Measurements from ENCODE around the gene DCD. TPM values are rescaled to one million over a fixed set of nuclear protein-coding genes. Genes with fewer than 3 reads are reported as not detected.

The DCD gene
- total RNA-seq, 2 experiments from 2014 or later = not detected

- intact Hi-C loops (cut with micrococcal nuclease) = no loop called here
- Mint-ChIP-seq H3K4me1 (ENCODE audit: low read depth) (no peaks in the 10 kb centered on the region), H3K36me3 (peaks cover under 1% of the 10 kb centered on the region), H3K27me3 (peaks cover 32% of the 10 kb centered on the region), H3K4me3 (no peak overlapping the region), H3K9me3 (peaks cover 10% of the 10 kb centered on the region), H3K27ac (no peak overlapping the region)
- no peak for DNase-seq
- ChIA-PET POLR2A (no interaction called here), CTCF (interaction anchor here (0.7 kb wide), 1 partner anchor 376 kb away, joined by 3 read pairs; no protein-coding TSS in a partner anchor)
These were observed 25.5 kb downstream of the DCD start for GRCh38 chr12:54622463-54623183.

- H3K4me3 Mint-ChIP-seq = no peak overlapping the region
- intact Hi-C loops (cut with micrococcal nuclease) = no loop called here
- no peaks in the 10 kb centered on the region for H3K4me1 Mint-ChIP-seq (ENCODE audit: low read depth)
- H3K9me3 Mint-ChIP-seq = no peaks in the 10 kb centered on the region
- ChIA-PET CTCF (no interaction called here), POLR2A (no interaction called here)
- no peak overlapping the region for H3K27ac Mint-ChIP-seq
- DNase-seq = no peak
- H3K27me3 Mint-ChIP-seq = peaks cover 36% of the 10 kb centered on the region
- no peaks in the 10 kb centered on the region for H3K36me3 Mint-ChIP-seq
These were observed 31.1 kb downstream of the DCD start for GRCh38 chr12:54616933-54617680.

- ChIA-PET CTCF (interaction anchor here (2.0 kb wide), 1 partner anchor 16 kb away, joined by 4 read pairs; no protein-coding TSS in a partner anchor), POLR2A (no interaction called here)
- DNase-seq = no peak
- intact Hi-C loops (cut with micrococcal nuclease) = no loop called here
- H3K9me3 Mint-ChIP-seq = no peaks in the 10 kb centered on the region
- H3K27me3 Mint-ChIP-seq = peaks cover 36% of the 10 kb centered on the region
- no peaks in the 10 kb centered on the region for H3K36me3 Mint-ChIP-seq
- H3K4me1 Mint-ChIP-seq (ENCODE audit: low read depth) = no peaks in the 10 kb centered on the region
- H3K27ac Mint-ChIP-seq = no peak overlapping the region
- no peak overlapping the region for H3K4me3 Mint-ChIP-seq
These were observed 35.9 kb downstream of the DCD start for GRCh38 chr12:54612225-54612750.

- Mint-ChIP-seq H3K36me3 (no peaks in the 10 kb centered on the region), H3K4me3 (no peak overlapping the region), H3K9me3 (no peaks in the 10 kb centered on the region), H3K27ac (no peak overlapping the region), H3K4me1 (ENCODE audit: low read depth) (no peaks in the 10 kb centered on the region), H3K27me3 (peaks cover 32% of the 10 kb centered on the region)
- intact Hi-C loops (cut with micrococcal nuclease) = no loop called here
- ChIA-PET POLR2A (no interaction called here), CTCF (no interaction called here)
- no peak for DNase-seq
These were observed 36.4 kb downstream of the DCD start for GRCh38 chr12:54611715-54612149.

- intact Hi-C loops (cut with micrococcal nuclease) = loop anchor here (10.0 kb wide), 1 partner anchor 466 kb away; no protein-coding TSS in a partner anchor
- no peak for DNase-seq
- Mint-ChIP-seq H3K9me3 (no peaks in the 10 kb centered on the region), H3K4me1 (ENCODE audit: low read depth) (no peaks in the 10 kb centered on the region), H3K36me3 (no peaks in the 10 kb centered on the region), H3K27me3 (peaks cover 9% of the 10 kb centered on the region), H3K27ac (no peak overlapping the region), H3K4me3 (no peak overlapping the region)
- CTCF ChIA-PET = interaction anchor here (1.5 kb wide), 1 partner anchor 30 kb away, joined by 4 read pairs; no protein-coding TSS in a partner anchor
- POLR2A ChIA-PET = no interaction called here
These were observed 39.4 kb downstream of the DCD start for GRCh38 chr12:54608769-54609168.

- DNase-seq = no peak
- H3K27ac Mint-ChIP-seq = no peak overlapping the region
- ChIA-PET CTCF (interaction anchor here (1.5 kb wide), 1 partner anchor 29 kb away, joined by 4 read pairs; no protein-coding TSS in a partner anchor), POLR2A (no interaction called here)
- intact Hi-C loops (cut with micrococcal nuclease) = loop anchor here (10.0 kb wide), 1 partner anchor 467 kb away; no protein-coding TSS in a partner anchor
- no peak overlapping the region for H3K4me3 Mint-ChIP-seq
- no peaks in the 10 kb centered on the region for H3K36me3 Mint-ChIP-seq
- no peaks in the 10 kb centered on the region for H3K9me3 Mint-ChIP-seq
- peaks cover 9% of the 10 kb centered on the region for H3K27me3 Mint-ChIP-seq
- H3K4me1 Mint-ChIP-seq (ENCODE audit: low read depth) = peaks cover 2% of the 10 kb centered on the region
These were observed 40.0 kb downstream of the DCD start for GRCh38 chr12:54608156-54608555.

GRCh38 chr12:54606556-54606955 is 41.6 kb downstream of the DCD start:
- intact Hi-C loops (cut with micrococcal nuclease) = loop anchor here (10.0 kb wide), 1 partner anchor 468 kb away; no protein-coding TSS in a partner anchor
- ChIA-PET CTCF (interaction anchor here (0.5 to 2.8 kb wide), 4 partner anchors 10 to 61 kb away, joined by 3 to 12 read pairs (median 4); no protein-coding TSS in a partner anchor), POLR2A (no interaction called here)
- no peak overlapping the region for H3K4me3 Mint-ChIP-seq
- H3K27ac Mint-ChIP-seq = no peak overlapping the region
- no peaks in the 10 kb centered on the region for H3K9me3 Mint-ChIP-seq
- H3K27me3 Mint-ChIP-seq = peaks cover 8% of the 10 kb centered on the region
- DNase-seq = no peak
- no peaks in the 10 kb centered on the region for H3K36me3 Mint-ChIP-seq
- peaks cover 6% of the 10 kb centered on the region for H3K4me1 Mint-ChIP-seq (ENCODE audit: low read depth)

GRCh38 chr12:54605138-54605970 is 42.8 kb downstream of the DCD start:
- POLR2A ChIA-PET = no interaction called here
- CTCF ChIA-PET = interaction anchor here (1.2 to 10.8 kb wide), 5 partner anchors 9 to 26 kb away, joined by 3 to 95 read pairs (median 5); no protein-coding TSS in a partner anchor
- no peaks in the 10 kb centered on the region for H3K9me3 Mint-ChIP-seq
- no peak overlapping the region for H3K4me3 Mint-ChIP-seq
- no peak for DNase-seq
- intact Hi-C loops (cut with micrococcal nuclease) = loop anchor here (10.0 kb wide), 1 partner anchor 469 kb away; no protein-coding TSS in a partner anchor
- no peaks in the 10 kb centered on the region for H3K36me3 Mint-ChIP-seq
- no peak overlapping the region for H3K27ac Mint-ChIP-seq
- H3K27me3 Mint-ChIP-seq = peaks cover 6% of the 10 kb centered on the region
- H3K4me1 Mint-ChIP-seq (ENCODE audit: low read depth) = peaks cover 6% of the 10 kb centered on the region

GRCh38 chr12:54604436-54604835 is 43.7 kb downstream of the DCD start:
- no peak for DNase-seq
- H3K4me3 Mint-ChIP-seq = no peak overlapping the region
- ChIA-PET POLR2A (no interaction called here), CTCF (interaction anchor here (1.0 to 10.8 kb wide), 5 partner anchors 8 to 468 kb away, joined by 3 to 95 read pairs (median 5); no protein-coding TSS in a partner anchor)
- H3K27me3 Mint-ChIP-seq = peaks cover 6% of the 10 kb centered on the region
- no peaks in the 10 kb centered on the region for H3K36me3 Mint-ChIP-seq
- intact Hi-C loops (cut with micrococcal nuclease) = loop anchor here (10.0 kb wide), 1 partner anchor 470 kb away; no protein-coding TSS in a partner anchor
- peaks cover 6% of the 10 kb centered on the region for H3K4me1 Mint-ChIP-seq (ENCODE audit: low read depth)
- H3K27ac Mint-ChIP-seq = no peak overlapping the region
- H3K9me3 Mint-ChIP-seq = no peaks in the 10 kb centered on the region

- no peak overlapping the region for H3K27ac Mint-ChIP-seq
- intact Hi-C loops (cut with micrococcal nuclease) = loop anchor here (10.0 kb wide), 1 partner anchor 471 kb away; no protein-coding TSS in a partner anchor
- POLR2A ChIA-PET = no interaction called here
These were observed 44.3 kb downstream of the DCD start for GRCh38 chr12:54603872-54604271.

GRCh38 chr12:54603173-54603814 is 44.9 kb downstream of the DCD start:
- POLR2A ChIA-PET = no interaction called here
- no peak overlapping the region for H3K4me3 Mint-ChIP-seq
- peak; percentile 78 for DNase-seq
- peaks cover 4% of the 10 kb centered on the region for H3K27me3 Mint-ChIP-seq
- H3K9me3 Mint-ChIP-seq = no peaks in the 10 kb centered on the region
- H3K27ac Mint-ChIP-seq = no peak overlapping the region
- no peaks in the 10 kb centered on the region for H3K36me3 Mint-ChIP-seq
- CTCF ChIA-PET = interaction anchor here (0.6 to 10.8 kb wide), 6 partner anchors 10 to 469 kb away, joined by 3 to 95 read pairs (median 4); no protein-coding TSS in a partner anchor
- peaks cover 6% of the 10 kb centered on the region for H3K4me1 Mint-ChIP-seq (ENCODE audit: low read depth)
- intact Hi-C loops (cut with micrococcal nuclease) = loop anchor here (10.0 kb wide), 1 partner anchor 472 kb away; no protein-coding TSS in a partner anchor

More at GRCh38 chr12:54603872-54604271, 44.3 kb downstream of the DCD start:
- no peaks in the 10 kb centered on the region for H3K9me3 Mint-ChIP-seq
- CTCF ChIA-PET = interaction anchor here (0.6 to 10.8 kb wide), 6 partner anchors 8 to 468 kb away, joined by 3 to 95 read pairs (median 4); no protein-coding TSS in a partner anchor
- peaks cover 6% of the 10 kb centered on the region for H3K4me1 Mint-ChIP-seq (ENCODE audit: low read depth)
- H3K4me3 Mint-ChIP-seq = no peak overlapping the region
- H3K36me3 Mint-ChIP-seq = no peaks in the 10 kb centered on the region
- peaks cover 8% of the 10 kb centered on the region for H3K27me3 Mint-ChIP-seq
- no peak for DNase-seq
